IPS-15b (cell line): Measurements from ENCODE around the gene SPATA20.

Experiments used
- H3K27me3 ChIP-seq: one replicate; pipeline ENCODE4 v1.6.1; 2013; ENCODE audit warnings: low read length; ENCODE audit not compliant: control insufficient read depth, insufficient read depth
- H3K36me3 ChIP-seq: one replicate; pipeline ENCODE4 v1.6.1; 2013; ENCODE audit warnings: low read length; ENCODE audit not compliant: control insufficient read depth, insufficient read depth
- H3K4me1 ChIP-seq: one replicate; pipeline ENCODE4 v1.6.1; 2013; ENCODE audit warnings: mild to moderate bottlenecking, low read length; ENCODE audit not compliant: control insufficient read depth, insufficient read depth
- H3K4me3 ChIP-seq: one replicate; pipeline ENCODE4 v1.5.1; 2013; ENCODE audit warnings: low read depth, low read length
- H3K9ac ChIP-seq: one replicate; pipeline ENCODE4 v1.6.1; 2013; ENCODE audit warnings: low read depth, mild to moderate bottlenecking, low read length
- H3K9me3 ChIP-seq: one replicate; pipeline ENCODE4 v1.6.1; 2013; ENCODE audit warnings: mild to moderate bottlenecking, low read length; ENCODE audit not compliant: control insufficient read depth, insufficient read depth

SPATA20 gene

DNA sequence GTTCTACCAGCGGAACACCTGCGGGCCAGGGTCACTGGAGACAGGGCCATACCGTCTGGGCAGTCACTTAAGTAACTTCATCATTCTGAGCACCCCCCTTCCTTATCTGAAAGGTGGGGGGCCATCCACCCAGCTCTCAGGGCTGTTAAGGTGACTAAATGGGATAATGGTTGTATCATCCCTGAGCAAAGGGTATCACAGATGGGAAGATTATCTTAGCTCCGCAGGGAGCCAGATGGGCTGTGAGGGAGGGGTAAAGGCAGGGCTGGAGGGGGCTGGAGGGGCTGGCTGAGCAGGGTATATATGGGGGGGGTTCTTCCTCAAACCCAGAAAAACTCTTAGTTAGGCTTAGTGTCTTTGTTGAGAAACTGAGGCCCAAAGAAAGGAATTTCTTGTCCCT lies 10.7 kb downstream of the SPATA20 start:
- H3K27me3 ChIP-seq = peaks cover 40% of the 10 kb centered on the region
- no peaks in the 10 kb centered on the region for H3K36me3 ChIP-seq
- no peaks in the 10 kb centered on the region for H3K9me3 ChIP-seq
- peaks cover 7% of the 10 kb centered on the region for H3K4me1 ChIP-seq
- H3K9ac ChIP-seq = no peak overlapping the region
- no peak overlapping the region for H3K4me3 ChIP-seq

DNA sequence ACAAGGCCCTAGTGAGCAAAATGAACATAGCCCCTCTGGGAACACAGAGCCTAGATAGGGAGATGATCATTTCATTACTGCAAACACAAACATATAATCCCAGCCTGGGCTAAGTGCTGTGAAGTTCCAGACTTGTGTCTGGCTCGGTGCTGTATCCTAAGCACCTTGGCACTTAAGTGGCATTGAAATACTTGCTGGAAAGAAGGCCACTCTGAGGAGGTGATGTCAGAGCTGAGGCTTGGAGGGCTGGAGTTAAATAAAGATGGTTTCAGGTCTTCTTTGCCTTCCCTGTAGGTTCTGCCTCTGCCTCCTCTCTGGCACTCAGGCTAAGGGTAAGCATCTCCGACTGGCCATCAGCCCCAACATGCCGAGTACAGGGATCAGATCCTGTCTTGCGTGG lies 11.1 kb downstream of the SPATA20 start:
- Histone ChIP-seq H3K4me3 (peak overlapping the region; percentile 70), H3K9ac (no peak overlapping the region), H3K4me1 (peaks cover 10% of the 10 kb centered on the region), H3K27me3 (peaks cover 44% of the 10 kb centered on the region), H3K9me3 (no peaks in the 10 kb centered on the region), H3K36me3 (no peaks in the 10 kb centered on the region)

DNA sequence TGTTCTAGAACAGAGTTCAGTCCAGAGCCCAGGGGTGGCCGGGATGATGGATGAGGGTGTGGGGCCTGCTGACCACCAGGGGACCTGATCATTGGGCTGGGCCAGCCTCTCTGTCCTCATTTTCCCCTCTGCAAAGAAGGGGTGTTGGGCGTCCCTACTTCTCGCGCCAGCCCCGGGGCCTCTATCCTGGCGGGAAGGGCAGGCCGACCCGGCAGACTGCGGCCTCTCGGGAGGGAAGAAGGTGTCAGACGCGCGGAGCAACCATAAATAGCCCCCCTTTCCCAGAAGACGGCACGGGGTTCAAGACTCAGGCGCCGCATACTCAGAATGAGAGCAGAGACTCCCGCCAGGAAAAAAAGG lies 11.6 kb downstream of the SPATA20 start:
- no peaks in the 10 kb centered on the region for H3K9me3 ChIP-seq
- no peaks in the 10 kb centered on the region for H3K36me3 ChIP-seq
- H3K27me3 ChIP-seq = peaks cover 49% of the 10 kb centered on the region
- no peak overlapping the region for H3K9ac ChIP-seq
- H3K4me3 ChIP-seq = peak overlapping the region; percentile 70
- peaks cover 14% of the 10 kb centered on the region for H3K4me1 ChIP-seq

DNA sequence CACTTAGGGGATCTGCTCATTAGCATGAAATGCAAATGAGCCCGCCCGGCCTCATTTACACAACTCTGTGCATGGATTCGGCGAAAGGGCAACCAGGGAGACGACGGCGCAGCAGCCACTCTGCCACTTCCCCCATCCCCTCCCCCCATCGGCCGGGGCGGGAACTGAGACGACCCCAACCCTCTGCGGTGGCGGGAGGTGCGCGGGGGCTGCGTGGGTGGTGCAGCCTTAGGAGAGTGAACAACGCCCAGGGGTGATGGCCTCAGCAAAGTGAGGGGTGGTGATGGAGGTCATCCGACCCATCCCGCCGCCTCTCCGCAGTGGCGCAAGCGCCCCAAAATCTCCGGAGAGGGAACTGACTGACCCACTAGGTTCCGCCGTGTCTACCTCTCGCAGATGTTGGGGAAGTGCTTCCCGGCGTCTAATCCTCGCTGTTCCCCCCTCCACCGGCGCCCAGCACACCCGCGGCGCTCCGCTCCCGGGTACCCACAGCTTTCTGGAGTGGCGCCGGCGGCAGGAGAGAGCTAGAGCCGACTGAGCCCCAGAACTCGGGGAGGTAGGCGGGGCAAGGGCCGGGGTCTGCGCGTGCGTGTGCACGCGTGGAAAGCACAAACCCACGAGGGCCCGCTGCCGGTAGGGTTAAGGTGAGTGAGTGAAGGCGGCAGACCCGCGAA lies 12.1 kb downstream of the SPATA20 start:
- H3K9me3 ChIP-seq = no peaks in the 10 kb centered on the region
- no peaks in the 10 kb centered on the region for H3K36me3 ChIP-seq
- H3K27me3 ChIP-seq = peaks cover 54% of the 10 kb centered on the region
- H3K9ac ChIP-seq = no peak overlapping the region
- peaks cover 14% of the 10 kb centered on the region for H3K4me1 ChIP-seq
- H3K4me3 ChIP-seq = peak overlapping the region; percentile 70

DNA sequence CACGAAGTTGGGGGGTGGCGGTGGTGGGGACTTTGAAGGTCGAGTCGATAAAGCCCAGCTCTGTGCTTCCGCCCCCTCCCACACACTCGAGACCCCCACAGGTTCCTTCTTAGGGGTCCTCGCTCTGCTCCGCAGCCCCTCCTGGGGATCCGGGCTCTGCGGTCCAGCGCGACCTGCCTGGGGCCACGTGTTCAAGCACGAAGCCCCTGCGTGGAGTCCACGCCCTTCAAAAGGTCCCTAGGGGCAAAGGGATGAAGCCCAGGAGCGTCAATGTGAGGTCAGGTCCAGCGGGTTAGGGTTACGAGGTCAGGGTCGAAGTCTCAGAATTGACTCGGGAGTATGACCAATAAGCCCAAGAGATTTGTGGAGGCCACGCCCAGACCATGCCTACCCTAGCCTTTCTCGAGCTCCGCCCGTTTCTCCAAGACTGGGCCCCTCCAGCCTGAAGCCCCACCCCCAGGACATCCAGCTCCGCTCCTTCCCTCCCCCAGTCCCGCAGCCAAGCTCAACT lies 12.8 kb downstream of the SPATA20 start:
- peaks cover 60% of the 10 kb centered on the region for H3K27me3 ChIP-seq
- H3K36me3 ChIP-seq = no peaks in the 10 kb centered on the region
- H3K4me3 ChIP-seq = peak overlapping the region; percentile 70
- H3K9me3 ChIP-seq = no peaks in the 10 kb centered on the region
- H3K4me1 ChIP-seq = peaks cover 17% of the 10 kb centered on the region
- no peak overlapping the region for H3K9ac ChIP-seq

DNA sequence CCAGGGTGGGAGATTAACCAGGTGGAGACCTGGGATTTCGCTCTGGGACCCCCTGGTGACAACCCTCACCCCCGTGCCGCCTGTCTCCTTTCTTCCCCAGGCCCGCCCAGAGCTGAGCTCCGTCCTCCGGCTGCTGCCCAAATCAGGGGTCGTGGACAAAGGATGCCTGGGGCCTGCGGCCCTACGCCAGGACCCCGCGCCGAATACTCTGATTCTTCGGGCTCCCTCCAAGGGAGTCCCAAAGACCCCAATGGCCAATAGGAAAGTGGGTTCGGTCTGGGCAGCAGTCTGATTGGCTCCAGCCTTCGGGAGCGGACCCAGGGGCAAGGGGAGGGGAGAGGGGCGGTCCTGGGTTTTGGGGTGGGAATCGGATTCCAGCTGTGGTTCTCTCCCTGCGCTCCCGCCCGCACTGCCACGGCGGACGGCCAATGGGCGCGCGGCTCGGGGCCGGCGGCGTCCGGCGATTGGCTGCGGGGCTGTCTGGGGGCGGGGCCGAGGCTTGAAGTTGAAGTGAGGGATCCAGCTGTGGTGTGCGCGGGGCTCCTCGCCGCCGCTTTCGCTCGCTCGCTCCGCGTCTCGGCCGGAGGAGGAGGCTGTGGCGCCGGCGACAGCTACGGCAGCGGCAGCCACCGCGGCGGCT lies 13.3 kb downstream of the SPATA20 start, which contains the start of gene CACNA1G:
TSS of gene CACNA1G (plus strand) at position 531 of the 640 bp plus-strand sequence. CDS start 745 bp downstream, outside the sequence.
- Histone ChIP-seq H3K4me1 (peaks cover 17% of the 10 kb centered on the region), H3K36me3 (no peaks in the 10 kb centered on the region), H3K9ac (no peak within 1 kb of the TSS), H3K27me3 (peaks cover 66% of the 10 kb centered on the region), H3K4me3 (peak within 1 kb of the TSS; percentile 70), H3K9me3 (no peaks in the 10 kb centered on the region)

DNA sequence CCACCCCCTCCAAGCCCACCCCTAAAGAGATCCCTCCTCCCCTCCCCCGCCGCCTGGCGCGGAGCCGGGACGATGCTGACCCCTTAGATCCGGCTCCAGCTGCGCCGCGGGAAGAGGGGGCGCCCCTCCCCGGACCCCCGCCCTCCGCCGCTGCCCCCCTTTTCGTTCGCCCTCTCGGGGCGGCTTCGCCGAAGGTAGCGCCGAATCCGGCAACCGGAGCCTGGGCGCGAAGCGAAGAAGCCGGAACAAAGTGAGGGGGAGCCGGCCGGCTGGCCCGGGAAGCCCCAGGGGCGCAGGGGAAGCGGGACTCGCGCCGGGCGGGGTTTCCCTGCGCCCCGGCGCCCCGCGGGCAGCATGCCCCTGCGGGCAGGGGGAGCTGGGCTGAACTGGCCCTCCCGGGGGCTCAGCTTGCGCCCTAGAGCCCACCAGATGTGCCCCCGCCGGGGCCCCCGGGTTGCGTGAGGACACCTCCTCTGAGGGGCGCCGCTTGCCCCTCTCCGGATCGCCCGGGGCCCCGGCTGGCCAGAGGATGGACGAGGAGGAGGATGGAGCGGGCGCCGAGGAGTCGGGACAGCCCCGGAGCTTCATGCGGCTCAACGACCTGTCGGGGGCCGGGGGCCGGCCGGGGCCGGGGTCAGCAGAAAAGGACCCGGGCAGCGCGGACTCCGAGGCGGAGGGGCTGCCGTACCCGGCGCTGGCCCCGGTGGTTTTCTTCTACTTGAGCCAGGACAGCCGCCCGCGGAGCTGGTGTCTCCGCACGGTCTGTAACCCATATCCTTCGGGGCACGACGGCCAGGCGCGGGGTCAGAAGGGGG lies 14.2 kb downstream of the SPATA20 start:
- peaks cover 17% of the 10 kb centered on the region for H3K4me1 ChIP-seq
- peak overlapping the region; percentile 39 for H3K4me3 ChIP-seq
- no peaks in the 10 kb centered on the region for H3K36me3 ChIP-seq
- no peaks in the 10 kb centered on the region for H3K9me3 ChIP-seq
- H3K27me3 ChIP-seq = peaks cover 72% of the 10 kb centered on the region
- H3K9ac ChIP-seq = no peak overlapping the region

DNA sequence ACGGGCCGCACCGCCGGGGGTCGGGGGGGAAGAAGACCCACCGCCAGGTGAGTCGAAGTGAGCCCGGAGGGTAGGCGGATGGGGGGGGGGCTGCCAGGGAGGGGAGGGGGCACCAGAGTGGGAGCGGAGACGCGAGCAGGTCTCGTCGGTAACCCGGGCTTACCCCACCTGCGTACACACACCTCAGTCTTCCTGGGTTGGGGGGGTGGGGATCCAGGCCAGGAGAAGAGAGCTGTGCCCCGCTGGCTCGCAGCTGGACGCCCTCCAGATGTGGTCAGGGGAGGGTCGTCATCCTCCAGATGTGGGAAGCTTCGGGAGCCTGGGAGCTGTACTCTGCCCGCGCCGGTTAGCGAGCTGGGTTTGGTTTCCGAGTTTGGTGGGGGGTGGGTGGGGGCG lies 14.8 kb downstream of the SPATA20 start:
- peaks cover 74% of the 10 kb centered on the region for H3K27me3 ChIP-seq
- H3K36me3 ChIP-seq = no peaks in the 10 kb centered on the region
- no peaks in the 10 kb centered on the region for H3K9me3 ChIP-seq
- peak overlapping the region; percentile 49 for H3K4me3 ChIP-seq
- H3K9ac ChIP-seq = no peak overlapping the region
- peaks cover 17% of the 10 kb centered on the region for H3K4me1 ChIP-seq

DNA sequence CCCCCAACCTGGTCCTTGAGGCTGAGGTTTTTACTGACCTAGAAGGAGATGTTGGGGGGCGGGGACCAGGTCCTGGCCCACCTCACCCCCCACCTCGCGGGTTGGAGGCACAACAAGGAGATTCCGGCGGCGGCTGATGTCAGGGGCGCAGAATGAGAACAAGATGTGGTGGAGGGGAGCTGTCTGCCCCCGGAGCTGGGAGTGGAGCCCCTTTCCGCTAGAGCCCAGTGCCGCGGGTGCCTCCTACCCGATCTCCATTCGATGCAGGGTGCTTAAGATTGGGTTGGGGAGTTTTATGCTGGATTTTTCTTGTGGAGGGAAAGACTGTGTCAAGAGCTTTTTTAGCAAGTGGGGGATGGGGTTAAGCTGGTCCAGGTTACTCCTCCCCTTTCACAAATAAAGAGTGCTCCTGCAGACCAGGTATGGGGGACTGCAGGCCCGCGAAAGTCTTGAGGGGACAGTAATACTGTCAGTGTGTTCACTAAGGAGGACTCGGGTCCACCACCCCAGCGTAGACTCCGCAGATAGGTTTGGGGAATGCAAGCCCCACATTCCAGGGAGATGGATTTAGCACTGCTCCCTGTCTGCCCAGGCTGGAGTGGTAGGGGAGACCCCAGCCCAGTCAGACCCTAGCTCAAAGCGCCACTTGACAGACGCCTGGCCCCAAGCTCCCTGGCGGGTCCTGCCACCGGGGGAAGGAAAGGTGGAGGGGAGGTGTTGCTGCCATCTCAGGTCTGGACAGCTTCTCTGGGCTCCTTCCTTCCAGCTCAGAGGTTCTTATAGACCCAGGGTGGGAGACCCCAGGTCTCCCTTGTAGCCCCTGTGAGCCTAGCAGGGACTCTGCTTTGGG lies 15.5 kb downstream of the SPATA20 start:
- H3K4me1 ChIP-seq = peaks cover 17% of the 10 kb centered on the region
- H3K36me3 ChIP-seq = no peaks in the 10 kb centered on the region
- H3K9ac ChIP-seq = no peak overlapping the region
- no peaks in the 10 kb centered on the region for H3K9me3 ChIP-seq
- peaks cover 74% of the 10 kb centered on the region for H3K27me3 ChIP-seq
- peak overlapping the region; percentile 49 for H3K4me3 ChIP-seq

DNA sequence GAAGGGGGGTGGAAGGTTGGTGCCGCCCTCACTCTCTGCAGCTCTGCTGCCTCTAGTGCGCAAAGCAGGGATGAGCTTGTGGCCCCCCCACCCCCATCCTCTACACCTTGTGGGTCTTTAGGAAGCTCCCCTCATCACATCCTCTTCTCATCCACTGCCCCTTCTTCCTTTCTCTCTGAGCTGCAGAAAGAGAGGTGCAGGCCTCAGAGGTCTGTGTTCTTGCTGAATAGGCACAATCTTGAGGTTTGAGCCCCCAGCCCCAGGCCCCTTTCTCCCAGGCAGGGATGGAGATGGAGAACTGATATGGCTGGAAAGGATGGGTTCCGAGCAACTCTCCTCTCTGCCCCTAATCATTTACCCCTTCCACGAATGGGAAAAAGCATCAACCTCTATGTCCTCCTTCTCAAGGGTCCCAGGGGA lies 16.1 kb downstream of the SPATA20 start:
- Histone ChIP-seq H3K9ac (no peak overlapping the region), H3K4me3 (peak overlapping the region; percentile 49), H3K4me1 (peaks cover 15% of the 10 kb centered on the region), H3K9me3 (no peaks in the 10 kb centered on the region), H3K27me3 (peaks cover 71% of the 10 kb centered on the region), H3K36me3 (no peaks in the 10 kb centered on the region)

DNA sequence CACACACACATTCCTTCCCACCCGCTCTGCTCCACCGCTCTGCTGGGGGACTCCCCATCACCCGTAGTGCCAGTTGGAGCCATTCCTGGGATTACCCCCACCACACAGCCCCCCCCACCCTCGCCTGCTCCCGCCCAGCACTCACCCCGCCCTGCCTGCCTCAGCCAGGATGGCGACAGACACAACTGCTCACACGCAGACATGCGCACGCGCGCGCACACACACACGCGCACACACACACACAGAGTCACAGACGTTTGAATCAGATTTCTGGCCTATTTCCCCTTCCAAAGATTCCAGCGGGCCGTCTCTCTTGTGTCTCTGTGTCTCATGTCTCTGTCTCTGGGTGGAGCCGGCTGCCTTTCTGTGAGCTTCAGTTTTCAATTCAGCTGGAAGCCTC lies 17.9 kb downstream of the SPATA20 start:
- Histone ChIP-seq H3K9me3 (no peaks in the 10 kb centered on the region), H3K4me3 (peak overlapping the region; percentile 26), H3K36me3 (no peaks in the 10 kb centered on the region), H3K27me3 (peaks cover 60% of the 10 kb centered on the region), H3K9ac (no peak overlapping the region), H3K4me1 (peaks cover 13% of the 10 kb centered on the region)
